ENCODE data around the gene ANOS1.
"Not testable (repeated sequence)": the region's sequence is repeated elsewhere in the genome, so short reads cannot be mapped to it uniquely, and the experiment has no call there.

ANOS1 gene

DNA sequence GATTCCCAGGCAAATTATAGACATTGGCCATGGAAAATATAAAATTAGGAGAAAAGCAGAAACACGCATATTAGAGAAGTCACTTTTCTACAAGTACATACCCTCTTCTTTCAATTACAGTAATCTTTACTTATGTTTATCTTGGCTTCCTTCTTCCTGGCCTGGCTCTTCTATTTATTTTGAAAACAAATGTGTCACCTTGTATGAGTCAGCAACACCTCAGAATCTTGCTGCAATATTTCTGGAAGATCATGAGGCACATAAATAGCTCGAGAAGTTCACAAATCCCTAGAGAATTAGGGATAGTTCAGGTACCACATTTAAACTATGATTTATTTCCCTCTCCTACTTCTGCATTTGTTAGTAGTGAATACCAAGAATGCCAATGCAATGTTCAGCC lies 124.6 kb downstream of the ANOS1 start:
- no peak for DNase-seq

DNA sequence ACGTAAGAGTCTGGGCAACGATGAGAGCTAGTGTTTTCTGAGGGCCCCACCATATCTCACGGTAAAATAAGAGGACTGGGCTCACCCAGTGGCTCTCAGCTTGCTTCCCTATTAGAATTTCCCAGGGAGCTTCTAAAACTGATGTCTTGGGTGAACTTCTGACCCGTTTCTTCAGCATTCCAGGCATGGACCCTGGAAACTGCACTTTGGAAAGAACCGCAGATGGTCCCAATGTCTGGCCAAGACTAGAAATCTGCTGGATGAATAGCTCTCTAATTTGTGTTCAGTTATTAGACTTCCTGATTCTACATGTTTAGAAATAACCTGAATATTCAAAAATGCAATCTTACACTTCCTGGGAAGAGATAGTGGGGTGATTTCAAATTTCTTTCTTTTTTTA lies 127.8 kb downstream of the ANOS1 start:
- no peak for DNase-seq

DNA sequence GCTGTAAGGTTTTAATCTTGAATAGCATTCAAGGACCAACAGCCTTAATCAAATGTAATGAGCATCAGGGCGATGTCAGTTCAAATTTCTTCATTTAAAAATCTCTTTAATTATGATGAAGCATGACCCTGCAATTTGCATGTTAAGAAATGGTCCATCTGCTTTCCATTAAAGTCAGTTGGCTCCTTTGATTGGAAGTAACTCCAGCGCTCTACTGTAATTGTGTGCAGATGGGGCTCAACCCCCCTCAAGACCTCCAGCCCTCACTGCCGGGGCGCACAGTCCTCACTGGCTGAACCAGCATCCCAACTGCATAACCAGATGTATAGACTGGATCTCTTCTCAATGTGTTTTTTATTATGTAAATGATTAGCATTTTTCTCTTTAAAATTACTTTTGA lies 140.4 kb downstream of the ANOS1 start:
- no peak for DNase-seq

DNA sequence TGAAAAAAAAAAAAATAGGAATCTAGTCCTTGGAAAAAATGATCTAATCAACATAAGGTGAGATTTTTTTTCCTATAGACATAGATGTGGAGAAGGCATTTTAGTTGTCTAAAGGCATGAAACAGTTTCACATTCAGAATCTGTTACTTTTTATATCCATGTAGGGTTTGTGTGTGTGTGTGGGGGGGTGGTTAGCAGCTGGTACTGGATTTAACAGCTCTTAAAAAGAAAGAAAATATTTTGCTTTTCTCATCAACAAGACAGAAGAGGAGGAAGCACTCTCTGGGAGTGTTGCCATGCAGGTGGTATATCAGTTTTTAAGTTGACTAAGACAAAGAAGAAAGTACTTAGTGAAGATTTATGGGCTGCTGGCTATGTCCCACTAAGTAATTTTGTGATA lies 145.0 kb downstream of the ANOS1 start:
- no peak for DNase-seq

DNA sequence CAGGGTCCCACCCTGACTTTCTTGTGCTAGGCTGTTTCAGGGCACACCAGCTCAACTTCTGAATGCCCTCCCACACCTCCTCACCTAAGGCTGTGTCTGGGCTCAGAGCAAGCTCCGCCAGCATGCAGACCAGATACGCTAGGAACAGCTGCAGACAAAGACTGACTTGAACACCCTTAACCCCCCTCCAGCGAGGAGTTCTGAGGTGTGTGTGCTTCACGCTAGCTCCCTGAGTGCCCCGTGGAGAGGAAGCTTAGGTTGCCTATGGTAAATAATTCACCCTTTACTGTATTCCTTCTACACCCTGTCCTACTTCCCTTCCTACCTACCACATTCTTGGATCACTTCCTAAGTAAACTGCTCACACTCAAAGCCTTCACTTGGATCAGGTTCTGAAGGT lies 152.3 kb downstream of the ANOS1 start:
- DNase-seq = no peak

DNA sequence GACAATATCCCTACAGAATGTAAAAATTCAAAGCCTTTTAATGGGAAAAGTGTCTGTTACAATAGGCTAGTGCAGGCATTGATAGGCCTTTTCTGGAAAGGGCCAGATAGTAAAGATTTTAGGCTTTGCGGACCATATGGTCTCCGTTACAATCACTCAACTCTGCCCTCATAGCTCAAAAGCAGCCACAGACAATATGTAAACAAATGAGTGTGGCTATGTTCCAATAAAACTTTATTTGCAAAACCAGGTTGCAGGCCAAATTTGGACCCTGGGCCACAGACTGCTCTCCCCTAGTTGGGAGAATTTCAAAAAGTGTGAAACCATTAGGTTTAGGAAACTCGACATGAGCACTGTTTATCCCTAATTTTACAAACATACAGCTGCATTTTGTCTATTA lies 155.1 kb downstream of the ANOS1 start:
- no peak for DNase-seq

DNA sequence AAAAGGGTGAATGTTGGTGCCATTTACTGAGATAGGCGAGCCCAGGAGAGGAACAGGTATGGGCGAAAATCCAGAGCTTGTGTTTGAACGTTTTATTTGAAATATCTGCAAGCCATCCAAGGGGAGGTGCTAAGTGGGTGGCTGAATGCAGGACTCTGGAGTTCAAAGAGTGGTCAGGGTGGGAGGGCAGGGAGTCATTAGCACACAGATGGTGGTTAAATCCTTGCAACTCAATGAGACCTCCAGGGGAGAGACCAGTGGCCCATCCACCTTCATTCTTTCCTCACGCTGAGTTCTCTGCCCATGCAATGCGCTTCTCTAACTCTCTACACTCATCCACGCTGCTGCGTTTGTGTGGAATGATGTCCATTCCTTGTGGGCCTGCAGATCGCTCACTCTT lies 166.2 kb downstream of the ANOS1 start:
- DNase-seq = no peak

DNA sequence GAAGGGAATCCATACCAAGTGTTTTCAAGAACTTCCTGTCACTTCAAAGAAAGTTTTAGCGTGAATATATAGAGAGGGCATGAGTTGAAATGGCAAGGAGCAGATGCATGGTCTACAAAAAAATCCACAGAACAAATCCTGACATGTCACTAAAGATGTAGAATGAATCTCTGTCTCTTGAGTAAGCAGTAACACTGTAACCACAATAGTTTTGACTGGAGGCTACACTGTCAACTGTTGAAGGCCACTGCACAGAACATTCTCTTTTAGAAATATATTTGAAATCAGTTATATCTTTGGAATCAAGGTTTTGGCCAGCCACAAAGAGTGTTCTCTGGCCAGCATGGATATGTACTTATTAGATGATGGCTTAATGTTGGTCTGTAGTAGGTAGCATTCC lies 183.5 kb downstream of the ANOS1 start:
- no peak for DNase-seq

DNA sequence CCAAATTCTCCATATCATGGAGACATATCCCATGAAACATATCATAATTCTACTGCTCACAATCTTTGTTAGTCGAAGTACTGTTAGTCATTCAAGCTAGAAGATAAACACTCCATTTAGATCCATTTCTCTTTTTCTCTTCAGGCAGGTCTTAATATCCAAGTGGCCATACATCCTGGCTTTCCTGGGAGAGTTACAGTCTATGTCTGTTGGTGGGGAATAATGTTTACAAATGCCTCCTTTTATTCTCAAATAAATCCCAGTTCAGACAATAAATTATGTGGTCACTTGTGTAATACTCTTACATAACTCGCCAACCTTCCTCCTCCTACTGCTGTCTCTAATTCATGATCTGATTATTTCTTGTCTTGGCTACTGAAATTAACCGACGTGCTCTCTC lies 185.2 kb downstream of the ANOS1 start:
- no peak for DNase-seq

DNA sequence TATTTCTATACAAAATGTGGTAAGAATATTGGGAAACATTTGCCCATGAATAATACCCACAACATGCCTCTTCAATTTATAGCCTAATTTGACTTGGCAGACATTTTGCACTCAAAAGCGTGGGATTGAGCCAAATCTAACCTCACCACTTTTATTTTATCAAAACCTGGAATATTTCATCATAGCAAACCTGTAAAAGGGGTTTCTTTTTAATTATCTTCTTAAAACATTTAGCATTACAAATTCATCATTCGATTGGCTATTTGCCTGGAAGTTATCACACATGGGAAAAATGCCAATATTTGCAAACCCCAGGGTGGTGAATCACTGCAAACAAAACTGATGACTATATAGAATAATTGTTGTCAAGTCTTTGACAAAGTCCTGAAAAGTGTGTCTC lies 211.1 kb downstream of the ANOS1 start:
- no peak for DNase-seq

DNA sequence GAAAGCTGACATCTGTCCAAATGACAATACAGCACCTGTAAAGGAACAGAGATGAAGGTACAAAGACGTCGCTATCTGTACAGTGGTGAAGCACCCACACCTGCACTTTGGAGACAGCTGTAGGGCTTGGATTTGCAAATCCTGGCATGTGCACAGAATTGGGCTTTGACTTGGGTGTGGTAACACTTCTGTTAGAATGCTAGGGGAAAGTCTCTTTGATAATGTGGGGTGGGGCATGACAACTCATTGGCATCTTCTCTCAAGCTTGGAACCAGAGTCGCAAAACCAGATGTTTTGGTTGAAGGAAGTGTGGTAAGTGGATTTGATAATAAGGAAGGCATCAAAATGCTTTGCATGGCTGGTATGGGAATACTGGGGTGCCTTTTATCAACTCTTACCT lies 211.8 kb downstream of the ANOS1 start:
- no peak for DNase-seq

DNA sequence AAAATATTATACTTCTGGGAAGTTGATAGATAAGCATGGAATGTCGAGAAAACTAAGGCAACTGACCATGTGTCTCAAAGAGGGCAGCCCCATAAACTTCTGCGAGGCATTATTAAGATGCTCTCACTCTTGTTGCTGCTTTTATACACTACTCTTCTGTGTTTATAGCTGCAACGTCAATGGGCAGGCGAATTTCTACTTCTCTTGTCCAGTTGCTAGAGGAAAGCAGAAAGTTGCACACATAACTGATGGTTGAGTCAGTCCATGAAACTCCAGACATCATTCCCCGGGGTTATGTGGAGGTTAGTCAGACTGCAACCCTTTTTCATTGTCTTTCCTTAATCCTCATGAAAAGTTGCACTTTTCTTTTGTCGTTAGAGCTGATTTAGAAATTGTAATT lies 227.5 kb downstream of the ANOS1 start:
- no peak for DNase-seq

DNA sequence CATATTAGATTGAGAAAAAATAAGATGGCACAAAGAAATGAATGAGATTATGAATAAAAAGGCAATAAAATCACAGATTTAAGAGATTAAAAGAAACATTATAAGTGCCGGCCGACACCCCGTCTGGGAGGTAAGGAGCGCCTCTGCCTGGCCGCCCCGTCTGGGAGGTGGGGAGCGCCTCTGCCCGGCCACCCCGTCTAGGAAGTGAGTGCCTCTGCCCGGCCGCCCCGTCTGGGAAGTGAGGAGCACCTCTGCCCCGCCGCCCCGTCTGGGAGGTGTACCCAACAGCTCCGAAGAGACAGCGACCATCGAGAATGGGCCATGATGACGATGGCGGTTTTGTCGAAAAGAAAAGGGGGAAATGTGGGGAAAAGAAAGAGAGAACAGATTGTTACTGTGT lies 229.8 kb downstream of the ANOS1 start:
- DNase-seq = not testable (repeated sequence)

DNA sequence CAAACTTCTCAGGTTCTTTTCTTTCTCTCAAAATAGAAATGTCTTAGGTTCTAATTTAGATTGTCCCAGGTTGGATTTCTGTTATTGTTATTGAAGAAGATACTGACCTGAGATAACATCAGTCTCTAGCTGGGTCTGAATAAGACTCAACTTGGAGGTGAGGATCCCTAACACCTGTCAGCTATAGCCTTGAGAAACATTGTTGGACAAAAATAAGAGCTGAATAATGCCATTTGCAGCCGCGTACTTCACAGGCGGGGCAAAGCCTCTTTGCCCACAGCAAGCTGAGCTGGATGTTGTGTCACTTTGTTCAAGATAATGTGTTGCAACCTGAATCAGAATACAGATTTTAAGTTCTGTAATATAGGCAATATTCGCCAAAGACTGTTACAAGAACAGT lies 231.7 kb downstream of the ANOS1 start:
- no peak for DNase-seq

DNA sequence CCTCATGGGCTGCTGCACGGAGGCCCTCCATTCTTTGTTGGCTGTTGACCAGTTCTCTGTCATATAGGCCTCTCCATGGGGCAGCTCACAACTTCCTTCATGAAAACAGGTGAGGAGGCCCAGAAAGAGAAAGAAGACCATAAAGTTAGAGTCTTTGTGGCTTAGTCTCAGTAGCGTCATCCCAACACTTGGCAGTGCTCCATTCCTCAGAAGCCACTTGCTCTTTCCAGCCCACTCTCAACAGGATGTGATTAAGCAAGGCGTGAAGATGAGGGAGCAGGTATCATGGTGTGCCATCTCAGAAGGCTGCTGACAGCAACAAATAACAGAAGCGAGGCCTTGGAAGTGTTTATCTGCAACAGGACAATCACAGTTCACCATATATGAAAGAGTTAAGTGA lies 236.9 kb downstream of the ANOS1 start:
- DNase-seq = not testable (repeated sequence)

DNA sequence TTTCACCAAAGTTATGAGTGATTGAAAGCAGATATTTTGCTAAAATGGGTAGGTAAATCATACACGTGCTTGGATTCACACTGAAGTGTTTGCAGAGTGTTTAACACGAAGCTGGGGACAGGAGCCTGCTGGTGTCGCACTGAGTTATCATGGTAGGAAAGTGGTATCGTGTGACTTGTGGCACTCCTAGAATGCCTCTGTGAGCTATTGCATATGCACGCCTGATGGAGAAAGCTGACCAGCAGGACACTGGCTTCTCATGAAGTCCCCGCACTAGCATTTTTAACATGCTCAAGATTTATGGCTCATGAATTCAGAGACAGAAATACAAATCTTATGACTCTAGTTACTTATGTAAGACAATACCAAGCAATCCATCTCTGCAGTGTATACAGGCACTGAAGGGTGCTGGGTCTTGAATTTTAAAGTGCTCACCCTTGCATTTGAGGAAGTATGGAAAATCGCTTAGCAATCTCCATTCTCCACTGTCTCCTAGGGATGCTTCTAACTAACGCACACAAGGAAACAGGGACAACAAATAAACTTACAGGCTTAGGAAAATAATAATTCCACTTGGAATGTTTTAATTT lies 247.5 kb downstream of the ANOS1 start:
- no peak for DNase-seq
